Effector CD8-positive, alpha-beta T cell (primary cell): ENCODE measurements around the gene TINAGL1.

Source experiments
- DNase-seq: peaks from one replicate; lab custom pipeline; 2025; lab: John Stamatoyannopoulos, UW

The TINAGL1 gene

DNA sequence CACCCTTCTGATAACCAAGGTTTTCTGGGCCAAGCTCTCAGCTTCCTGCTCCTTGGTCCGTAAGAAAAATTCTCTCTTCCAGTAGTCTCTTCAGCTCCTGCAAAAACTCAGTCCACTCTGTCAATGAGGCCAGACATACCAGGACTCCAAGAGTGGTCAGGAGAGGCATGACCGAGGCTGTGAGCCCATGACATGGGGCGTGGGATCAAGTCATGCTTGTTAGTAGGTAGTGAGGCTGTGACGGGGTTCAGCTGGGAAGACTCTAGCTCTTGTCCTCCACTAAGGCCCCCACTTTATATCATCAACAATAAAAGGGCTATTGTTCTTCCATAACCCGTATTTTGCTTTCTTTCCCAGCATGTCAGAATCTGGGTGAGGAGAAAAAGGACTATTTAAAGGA is 31.0 kb downstream of the TINAGL1 start:
- DNase-seq = no peak

DNA sequence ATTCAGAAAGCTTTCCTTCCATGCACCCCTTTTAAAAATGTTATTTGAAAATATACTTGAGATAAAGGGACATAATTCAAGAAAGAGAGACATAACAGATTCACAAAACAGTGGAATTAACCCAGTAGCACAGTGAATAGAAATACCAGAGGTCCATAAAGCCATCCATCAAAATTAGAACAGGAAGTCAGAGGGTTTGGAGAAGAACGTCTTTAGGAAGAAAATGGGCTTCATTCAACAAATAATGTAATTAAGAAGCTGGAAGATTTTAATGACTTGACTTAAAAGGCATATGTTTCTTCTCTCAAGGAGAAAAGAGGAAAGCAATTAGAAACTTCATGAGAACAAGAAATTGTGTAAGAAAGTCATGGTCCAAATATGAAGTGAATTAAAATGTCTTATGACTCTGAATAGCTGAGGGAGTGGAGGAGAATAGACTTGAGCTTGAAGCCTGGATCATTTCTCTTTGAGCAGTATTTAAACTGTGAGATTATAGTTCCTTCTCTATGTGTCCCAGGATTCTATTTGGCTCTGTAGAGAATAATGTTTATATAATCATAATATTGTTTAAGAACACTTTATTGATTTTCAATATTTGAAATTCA is 33.3 kb downstream of the TINAGL1 start:
- no peak for DNase-seq

DNA sequence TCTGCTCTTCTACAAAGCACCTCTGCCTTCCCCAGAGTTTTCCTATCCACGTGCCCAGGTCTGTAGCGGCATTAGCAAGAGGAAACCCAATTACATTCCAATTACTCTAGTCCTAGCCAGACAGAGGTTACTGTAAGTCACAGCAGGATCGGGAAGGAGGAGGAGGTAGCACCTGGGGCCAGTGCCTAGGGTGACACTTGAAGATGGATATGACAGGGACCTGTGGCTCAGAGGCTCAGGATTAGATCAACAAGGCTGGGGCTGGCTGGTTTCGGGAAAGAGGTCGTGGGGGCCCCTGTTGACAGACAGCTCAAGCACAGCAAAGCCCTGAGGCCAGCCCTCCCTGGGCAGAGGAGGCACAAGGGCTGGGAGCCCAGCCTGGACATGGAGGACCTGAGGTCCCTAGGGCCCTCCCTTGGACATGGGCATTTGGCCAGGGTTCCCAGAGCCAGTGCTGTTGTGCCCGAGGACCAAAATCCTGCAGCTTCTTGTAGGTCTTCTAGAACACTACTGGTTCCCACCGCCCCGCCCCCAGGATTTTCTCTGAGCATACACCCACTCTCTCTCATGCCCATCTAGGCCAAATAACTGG is 38.2 kb downstream of the TINAGL1 start:
- no peak for DNase-seq

DNA sequence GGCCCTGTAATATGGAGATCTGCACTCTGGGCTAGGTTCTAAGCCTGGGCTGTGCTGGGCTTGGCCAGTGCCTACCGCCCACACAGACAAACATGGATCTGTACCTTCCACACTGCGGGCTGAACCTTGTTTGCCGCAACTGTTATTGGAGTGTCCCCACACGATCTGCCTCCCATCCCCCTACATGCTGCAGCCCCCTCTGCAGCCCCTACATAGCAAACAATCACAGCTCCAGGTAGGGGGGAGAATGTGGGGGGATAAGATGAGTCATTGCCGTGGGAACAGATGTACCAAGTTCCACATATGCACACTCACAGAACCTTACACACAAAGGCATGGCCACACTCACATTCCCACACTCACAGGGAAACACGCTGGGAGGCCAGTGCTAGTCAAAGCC is 39.1 kb downstream of the TINAGL1 start:
- DNase-seq = no peak

DNA sequence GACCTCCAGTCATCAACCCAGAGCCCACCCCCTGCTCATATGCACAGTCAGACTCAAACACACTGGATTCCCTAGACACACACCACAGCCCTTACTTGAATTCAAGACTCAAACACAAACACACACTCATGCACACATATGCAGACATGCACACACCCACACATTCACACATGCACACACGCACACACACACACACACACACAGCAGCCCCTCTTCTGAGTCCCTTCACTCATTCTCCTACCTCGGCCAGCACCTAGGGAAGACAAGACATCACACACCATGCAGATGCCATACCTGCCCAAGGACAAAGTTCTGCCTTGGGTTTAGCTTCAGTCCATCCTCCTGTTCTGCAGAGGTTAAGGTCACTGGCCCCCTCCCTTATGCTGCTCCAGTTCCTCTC is 39.6 kb downstream of the TINAGL1 start:
- DNase-seq = no peak

DNA sequence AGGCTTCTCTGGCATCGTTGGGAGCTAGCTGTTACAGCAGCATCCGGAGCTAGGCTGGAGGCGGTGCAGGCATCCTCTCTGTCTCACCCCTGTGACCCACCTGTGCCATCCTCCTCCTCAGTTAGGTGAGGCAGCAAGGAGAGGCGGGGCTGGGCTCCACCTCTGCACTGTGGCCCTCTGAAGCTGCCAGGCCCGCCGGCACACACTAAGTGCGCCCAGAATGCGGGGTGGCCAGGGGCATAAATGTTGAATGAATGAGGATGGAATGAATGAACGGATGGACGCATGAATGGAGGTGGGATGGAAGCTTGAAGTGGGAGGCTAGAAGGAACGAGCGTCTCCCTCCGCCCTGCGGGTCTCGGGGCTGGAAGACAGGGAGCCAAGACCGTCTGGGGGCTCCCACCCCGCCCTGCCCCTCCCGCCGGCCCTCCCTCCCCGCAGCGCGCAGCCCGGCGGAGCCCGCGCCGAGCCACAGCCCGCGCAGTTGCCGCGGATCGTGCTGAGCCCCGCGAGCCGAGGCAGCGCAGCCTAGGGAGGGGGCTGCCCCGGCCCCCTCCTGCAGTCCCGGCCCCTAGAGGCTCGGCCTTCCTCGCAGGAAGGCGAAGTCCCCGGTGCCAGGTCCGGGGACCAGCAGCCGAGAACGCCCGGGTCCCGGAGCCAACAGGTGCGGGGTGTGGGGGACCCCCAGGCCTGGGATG is 41.1 kb downstream of the TINAGL1 start, which contains the start of gene HCRTR1:
Gene HCRTR1, plus strand, starts transcription at position 472 of the 698 bp plus-strand sequence. CDS start 1,504 bp downstream, outside the sequence.
- no peak for DNase-seq

DNA sequence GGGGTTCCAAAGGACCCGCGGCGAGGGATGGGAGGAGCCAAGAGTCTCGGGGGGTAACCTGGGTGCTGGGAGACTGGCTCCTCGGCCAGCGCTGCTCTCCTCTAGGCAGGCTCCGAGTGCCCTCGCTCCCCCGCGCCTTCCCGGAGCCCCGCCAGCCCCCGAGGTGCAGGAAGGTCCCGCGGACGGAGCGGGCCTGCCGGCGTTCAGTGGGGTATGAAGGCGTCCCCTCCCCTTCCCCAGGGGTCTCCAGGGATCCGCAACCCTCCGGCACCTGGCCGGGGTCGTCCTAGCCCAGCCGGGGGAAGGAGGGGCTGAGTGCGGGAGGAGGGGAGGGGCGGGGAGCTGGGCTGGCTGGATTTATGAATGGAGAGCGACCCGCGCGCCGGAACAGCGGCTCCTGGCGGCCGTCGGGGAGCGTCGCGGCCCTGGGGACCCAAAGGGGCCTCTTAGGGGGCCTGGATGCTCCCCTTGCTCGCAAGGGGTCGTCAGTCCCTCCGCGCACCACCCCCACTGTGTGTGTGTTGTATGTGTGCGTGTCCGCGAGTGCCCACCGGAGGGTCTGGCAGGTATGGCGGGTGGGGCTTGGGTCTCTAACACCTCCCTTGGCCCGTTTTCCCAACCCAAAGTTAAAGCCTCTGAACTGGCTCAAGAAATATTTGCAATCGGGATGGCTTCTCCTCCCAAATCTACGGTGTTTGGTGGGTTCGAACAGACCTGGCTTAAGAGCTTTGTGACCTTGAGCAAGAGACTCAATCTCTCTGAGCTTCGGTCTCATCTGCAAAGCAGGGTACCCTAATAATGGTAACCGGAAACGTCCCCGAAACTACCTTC is 41.8 kb downstream of the TINAGL1 start:
- peak; percentile 14 for DNase-seq

DNA sequence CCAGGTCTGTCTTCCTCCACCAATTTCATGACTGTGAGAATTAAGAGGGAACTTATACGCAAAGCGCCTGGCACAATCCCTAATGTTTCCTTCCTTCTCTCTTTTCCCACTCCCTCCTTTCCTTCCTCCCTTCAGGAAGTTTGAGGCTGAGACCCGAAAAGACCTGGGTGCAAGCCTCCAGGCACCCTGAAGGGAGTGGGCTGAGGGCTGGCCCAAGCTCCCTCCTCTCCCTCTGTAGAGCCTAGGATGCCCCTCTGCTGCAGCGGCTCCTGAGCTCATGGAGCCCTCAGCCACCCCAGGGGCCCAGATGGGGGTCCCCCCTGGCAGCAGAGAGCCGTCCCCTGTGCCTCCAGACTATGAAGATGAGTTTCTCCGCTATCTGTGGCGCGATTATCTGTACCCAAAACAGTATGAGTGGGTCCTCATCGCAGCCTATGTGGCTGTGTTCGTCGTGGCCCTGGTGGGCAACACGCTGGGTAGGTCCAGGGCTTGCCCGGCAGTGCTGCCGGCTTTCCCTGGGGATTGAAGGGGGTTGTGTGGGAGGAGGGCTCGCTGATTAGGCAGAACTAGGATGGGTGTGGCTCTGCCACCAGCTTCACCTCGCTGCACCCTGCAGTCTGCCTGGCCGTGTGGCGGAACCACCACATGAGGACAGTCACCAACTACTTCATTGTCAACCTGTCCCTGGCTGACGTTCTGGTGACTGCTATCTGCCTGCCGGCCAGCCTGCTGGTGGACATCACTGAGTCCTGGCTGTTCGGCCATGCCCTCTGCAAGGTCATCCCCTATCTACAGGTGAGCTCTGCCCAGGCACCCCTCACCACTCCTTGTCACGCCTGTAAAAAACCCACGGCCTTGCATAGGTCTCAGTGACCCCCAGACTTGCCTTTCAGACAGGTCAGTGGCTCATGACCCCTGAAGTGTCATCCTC is 42.9 kb downstream of the TINAGL1 start:
- no peak for DNase-seq

DNA sequence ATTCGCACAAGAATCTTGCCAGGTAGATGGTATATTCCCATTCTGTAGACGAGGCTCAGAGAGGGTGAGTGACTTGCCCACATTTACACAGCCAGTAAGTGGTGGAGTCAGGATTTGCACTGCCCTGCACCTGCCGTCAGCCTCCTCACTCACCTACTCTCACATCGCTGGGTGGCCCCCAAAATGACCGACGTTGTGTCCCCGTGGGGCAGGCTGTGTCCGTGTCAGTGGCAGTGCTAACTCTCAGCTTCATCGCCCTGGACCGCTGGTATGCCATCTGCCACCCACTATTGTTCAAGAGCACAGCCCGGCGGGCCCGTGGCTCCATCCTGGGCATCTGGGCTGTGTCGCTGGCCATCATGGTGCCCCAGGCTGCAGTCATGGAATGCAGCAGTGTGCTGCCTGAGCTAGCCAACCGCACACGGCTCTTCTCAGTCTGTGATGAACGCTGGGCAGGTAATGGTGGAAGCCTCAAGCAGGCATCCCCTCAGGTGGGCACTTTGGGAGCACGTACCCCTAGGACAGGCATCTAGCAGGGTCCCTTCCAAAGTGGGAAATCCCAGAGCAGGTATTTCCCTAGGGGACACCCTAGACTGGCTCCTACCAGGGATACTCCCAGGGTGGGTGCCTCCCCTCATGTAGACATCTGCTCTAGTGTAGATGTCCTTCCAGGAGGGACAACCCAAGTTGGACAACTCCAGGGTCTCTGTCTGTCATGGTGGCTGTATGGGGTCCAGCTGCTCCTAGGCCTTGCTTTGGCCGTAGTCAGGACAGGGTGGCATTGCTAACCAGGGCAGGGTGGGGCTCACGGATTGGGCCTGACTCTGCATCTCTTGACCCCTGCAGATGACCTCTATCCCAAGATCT is 44.5 kb downstream of the TINAGL1 start:
- DNase-seq = no peak

DNA sequence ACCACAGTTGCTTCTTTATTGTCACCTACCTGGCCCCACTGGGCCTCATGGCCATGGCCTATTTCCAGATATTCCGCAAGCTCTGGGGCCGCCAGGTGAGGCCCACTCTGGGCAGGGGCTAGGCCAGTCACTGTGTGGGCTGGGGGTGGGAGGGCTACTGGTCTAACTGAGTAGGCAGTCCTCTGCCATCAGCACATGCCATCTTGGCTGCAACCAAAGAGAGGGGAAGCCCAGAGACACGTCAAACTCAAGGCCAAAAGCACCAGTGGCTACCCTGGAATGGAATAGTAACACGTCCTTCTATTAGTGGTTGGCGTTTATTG is 45.1 kb downstream of the TINAGL1 start:
- DNase-seq = no peak

DNA sequence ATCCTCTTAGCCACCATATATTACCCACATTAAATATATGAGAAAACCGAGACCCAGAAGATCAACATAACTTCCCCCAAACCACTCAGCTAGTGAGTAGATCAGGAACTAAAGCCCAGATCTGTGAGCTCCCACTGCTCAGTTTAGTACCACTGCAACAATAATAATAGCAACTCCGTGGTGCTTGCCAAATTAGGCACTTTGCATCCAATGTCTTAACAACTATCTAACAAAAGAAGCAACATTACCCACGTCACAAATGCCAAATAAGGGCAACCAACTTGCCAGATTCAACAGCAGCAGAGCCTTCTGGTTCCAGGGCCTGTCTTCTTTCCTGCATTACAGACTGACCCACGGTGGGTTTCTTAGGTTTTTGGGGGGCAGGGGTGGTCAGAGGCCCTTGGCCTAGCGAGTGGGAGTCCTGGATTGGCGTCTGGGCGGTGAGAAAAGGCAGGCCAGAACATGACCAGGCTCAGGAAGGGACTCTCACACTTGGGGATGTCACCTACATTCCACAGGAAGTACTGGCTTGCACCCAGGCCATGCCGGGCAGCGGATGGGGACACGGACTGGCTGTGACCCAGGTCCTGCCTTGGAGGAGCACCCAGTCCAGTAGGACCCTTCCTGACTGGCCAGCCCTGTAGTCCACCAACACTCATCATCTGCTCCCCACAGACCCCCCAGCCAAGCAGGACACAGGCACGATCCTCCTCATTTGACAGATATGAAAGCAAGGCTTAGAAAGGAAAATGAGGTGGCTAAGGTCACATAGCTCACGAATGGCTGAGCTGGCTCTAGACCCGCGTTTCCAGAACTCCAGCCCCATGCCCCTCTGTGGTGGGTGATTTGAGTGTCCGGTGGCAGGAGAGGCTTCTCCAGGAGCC is 45.8 kb downstream of the TINAGL1 start:
- DNase-seq = no peak

DNA sequence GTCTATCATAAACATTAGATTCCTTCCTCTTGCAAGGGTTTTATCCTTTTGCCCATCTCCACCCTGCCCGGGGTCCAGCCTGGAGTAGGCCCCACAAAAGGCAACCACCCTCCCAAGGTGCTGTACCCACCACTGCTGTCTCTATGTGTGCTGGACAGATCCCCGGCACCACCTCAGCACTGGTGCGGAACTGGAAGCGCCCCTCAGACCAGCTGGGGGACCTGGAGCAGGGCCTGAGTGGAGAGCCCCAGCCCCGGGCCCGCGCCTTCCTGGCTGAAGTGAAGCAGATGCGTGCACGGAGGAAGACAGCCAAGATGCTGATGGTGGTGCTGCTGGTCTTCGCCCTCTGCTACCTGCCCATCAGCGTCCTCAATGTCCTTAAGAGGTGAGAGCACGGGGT is 47.0 kb downstream of the TINAGL1 start:
- no peak for DNase-seq

DNA sequence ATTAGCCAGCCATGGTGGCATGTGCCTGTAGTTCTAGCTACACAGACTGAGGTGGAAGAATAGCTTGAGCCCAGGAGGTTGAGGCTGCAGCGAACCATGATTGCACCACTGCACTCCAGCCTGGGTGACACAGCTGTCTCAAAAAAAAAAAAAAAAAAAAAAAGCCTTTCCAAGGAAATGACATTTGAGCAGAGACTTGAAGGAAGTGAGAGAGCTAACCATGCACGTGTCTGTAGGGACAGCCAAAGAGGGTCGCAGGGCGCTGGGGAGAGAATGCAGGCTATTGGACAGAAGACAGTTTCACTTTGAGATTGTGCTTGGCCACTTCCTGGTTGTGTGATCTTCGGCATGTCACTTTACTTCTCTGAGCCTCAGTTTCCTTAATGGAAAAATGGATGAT is 48.0 kb downstream of the TINAGL1 start:
- DNase-seq = no peak

DNA sequence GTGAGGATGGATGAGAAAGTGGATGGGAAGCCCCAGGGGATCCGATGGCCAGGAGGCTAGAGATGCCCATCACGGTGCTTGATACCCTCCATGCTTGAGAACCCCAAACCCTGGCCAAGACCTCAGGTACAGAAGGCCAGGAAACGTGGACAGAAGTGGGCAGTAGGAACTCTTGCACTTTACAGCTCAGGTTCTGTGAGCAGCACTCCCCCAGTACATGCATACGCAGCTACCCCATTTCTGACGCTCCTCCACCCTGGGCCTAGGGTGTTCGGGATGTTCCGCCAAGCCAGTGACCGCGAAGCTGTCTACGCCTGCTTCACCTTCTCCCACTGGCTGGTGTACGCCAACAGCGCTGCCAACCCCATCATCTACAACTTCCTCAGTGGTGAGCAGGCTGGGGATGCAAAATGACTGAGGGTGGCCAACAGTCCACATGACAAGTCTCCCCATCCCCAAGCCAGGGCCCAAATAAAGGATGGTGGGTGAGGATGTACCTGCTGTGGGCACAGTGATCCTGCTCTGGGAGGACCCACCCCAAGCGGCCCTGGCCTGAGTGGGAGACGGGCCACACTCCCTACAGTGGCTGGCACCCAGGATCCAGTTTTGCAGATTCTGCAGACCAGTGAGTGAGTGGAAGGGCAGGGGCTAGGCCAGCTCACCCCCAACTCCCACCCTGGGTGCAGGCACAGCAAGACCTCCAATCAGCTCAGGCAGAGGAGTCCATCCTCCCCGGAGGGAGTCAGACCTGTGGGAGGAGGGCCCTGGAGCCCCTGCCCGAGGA is 48.6 kb downstream of the TINAGL1 start:
- DNase-seq = no peak

DNA sequence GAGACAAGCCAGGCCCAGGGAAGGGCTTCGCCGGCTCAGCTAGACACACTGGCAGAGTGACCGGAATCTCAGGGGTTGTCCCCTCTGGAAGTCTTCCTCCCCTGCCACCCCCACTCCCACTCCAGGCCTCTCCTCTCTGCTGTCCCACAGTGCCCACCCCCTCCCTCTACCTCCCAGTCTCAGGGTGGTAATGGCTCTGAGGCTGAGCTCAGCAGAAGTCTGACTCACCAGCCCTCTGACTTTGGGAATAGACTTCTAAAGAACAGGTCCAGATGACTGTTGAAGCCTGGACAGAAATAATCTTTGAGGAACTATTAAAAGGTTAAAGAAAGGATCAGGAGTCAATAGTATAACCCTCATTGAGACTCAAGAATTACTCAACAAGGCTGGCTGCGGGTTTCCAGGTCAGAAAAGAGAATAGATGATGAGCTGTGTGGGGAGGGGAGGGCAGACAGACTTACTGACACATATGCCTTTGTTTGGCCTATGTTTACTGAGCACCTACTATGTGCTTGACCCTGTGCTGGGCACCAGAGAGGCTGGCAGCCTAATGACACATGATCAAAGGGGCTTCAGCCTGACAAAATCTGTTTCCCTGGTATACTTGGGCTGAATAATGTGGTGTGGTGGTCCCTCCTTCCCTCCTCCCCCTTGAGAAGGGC is 49.4 kb downstream of the TINAGL1 start:
- no peak for DNase-seq

DNA sequence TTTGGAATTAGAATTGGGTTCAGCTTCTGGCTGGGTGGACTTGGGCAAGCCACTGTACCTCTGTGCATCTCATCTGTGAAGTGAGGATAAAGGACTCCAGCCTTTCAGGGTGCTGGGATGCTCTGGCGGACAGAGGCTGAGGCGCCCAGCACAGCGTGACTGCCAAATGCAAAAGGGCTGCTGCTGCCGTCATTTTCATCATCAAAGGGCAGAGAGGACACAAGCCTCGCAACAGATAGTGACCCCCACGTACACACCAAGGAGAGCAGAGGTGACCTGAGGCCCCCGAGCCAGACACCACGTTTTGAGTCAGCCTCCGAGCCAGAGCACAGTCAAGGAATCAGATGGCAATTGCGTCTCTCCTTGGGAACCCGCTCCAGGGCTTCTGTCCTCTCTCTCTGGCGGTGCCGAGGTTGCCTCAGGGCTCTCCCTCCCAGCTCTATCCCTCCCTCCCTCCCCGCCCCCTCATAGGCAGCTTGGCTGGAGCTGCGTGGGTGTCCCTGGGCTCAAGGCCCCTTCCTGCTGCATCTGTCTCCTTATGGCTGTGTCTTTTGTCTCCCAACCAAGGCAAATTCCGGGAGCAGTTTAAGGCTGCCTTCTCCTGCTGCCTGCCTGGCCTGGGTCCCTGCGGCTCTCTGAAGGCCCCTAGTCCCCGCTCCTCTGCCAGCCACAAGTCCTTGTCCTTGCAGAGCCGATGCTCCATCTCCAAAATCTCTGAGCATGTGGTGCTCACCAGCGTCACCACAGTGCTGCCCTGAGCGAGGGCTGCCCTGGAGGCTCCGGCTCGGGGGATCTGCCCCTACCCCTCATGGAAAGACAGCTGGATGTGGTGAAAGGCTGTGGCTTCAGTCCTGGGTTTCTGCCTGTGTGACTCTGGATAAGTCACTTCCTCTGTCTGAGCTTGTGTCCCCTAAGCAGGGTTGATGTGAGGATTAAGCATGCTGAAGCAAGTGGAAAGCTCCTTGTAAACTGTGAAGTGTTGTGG is 50.2 kb downstream of the TINAGL1 start:
- DNase-seq = no peak
